Loucy (cell line): ENCODE results near the gene PHRF1.

Experiments used
- H2AFZ ChIP-seq: fragments of 200-600 bp; sonication (generic); 2 replicates; pipeline ENCODE4 v1.6.0; 2016; ENCODE audit warnings: antibody characterized with exemption, mild to moderate bottlenecking, low read length, moderate library complexity
- H3F3A ChIP-seq: fragments of 200-600 bp; 2 replicates; pipeline ENCODE4 v1.6.0; 2016; ENCODE audit warnings: antibody characterized with exemption, low read depth, mild to moderate bottlenecking
- H3K27me3 ChIP-seq: fragments of 200-600 bp; sonication (generic); 2 replicates; pipeline ENCODE4 v1.6.1; 2014; ENCODE audit warnings: low read length, mild to moderate bottlenecking; ENCODE audit not compliant: insufficient read depth, poor library complexity, severe bottlenecking
- H3K36me3 ChIP-seq: fragments of 200-600 bp; sonication (generic); 2 replicates; pipeline ENCODE4 v1.6.1; 2016; ENCODE audit warnings: low read length; ENCODE audit not compliant: insufficient read depth
- H3K4me1 ChIP-seq: fragments of 200-600 bp; sonication (generic); 2 replicates; pipeline ENCODE4 v1.5.1; 2014; ENCODE audit warnings: low read length, mild to moderate bottlenecking; ENCODE audit not compliant: insufficient read depth, poor library complexity, severe bottlenecking
- H3K4me2 ChIP-seq: fragments of 200-600 bp; sonication (generic); 2 replicates; pipeline ENCODE4 v1.6.0; 2014; ENCODE audit warnings: antibody characterized with exemption, low read length, low read depth, mild to moderate bottlenecking; ENCODE audit not compliant: poor library complexity, severe bottlenecking
- H3K4me3 ChIP-seq: fragments of 200-600 bp; sonication (generic); 2 replicates; pipeline ENCODE4 v1.5.1; 2014; ENCODE audit warnings: low read length, mild to moderate bottlenecking, mixed read lengths; ENCODE audit not compliant: poor library complexity, severe bottlenecking
- H3K79me2 ChIP-seq: fragments of 200-600 bp; sonication (generic); 2 replicates; pipeline ENCODE4 v1.6.1; 2014; ENCODE audit warnings: low read length; ENCODE audit not compliant: insufficient read depth
- H3K9ac ChIP-seq: fragments of 200-600 bp; sonication (generic); 2 replicates; pipeline ENCODE4 v1.6.0; 2014; ENCODE audit warnings: mild to moderate bottlenecking, low read depth, low read length, moderate library complexity; ENCODE audit not compliant: poor library complexity, severe bottlenecking
- H3K9me2 ChIP-seq: fragments of 200-600 bp; sonication (generic); replicated peaks from 2 replicates; pipeline ENCODE4 v1.6.1; 2016; ENCODE audit warnings: low read depth, low read length, mixed read lengths
- H3K9me3 ChIP-seq: fragments of 200-600 bp; sonication (generic); 2 replicates; pipeline ENCODE4 v1.6.1; 2014; ENCODE audit warnings: mild to moderate bottlenecking, antibody characterized with exemption, low read length, low read depth; ENCODE audit not compliant: insufficient read depth
- H4K20me1 ChIP-seq: fragments of 200-600 bp; sonication (generic); 2 replicates; pipeline ENCODE4 v1.6.0; 2014; ENCODE audit warnings: antibody characterized with exemption, low read length, mild to moderate bottlenecking; ENCODE audit not compliant: insufficient read depth, poor library complexity, severe bottlenecking
- EZH2phosphoT487 ChIP-seq: fragments of 200-600 bp; IDR thresholded peaks from 2 replicates; pipeline ENCODE4 v1.6.1; 2018; ENCODE audit warnings: antibody characterized with exemption, mild to moderate bottlenecking, moderate library complexity, borderline replicate concordance
- TF ChIP-seq, protein P1 (sequence below): fragments of 200-600 bp; sonication (generic); conservative IDR thresholded peaks from 2 replicates; pipeline ENCODE4 v1.5.1; 2014; ENCODE audit warnings: mild to moderate bottlenecking, antibody characterized with exemption, low read length

Gene PHRF1

DNA sequence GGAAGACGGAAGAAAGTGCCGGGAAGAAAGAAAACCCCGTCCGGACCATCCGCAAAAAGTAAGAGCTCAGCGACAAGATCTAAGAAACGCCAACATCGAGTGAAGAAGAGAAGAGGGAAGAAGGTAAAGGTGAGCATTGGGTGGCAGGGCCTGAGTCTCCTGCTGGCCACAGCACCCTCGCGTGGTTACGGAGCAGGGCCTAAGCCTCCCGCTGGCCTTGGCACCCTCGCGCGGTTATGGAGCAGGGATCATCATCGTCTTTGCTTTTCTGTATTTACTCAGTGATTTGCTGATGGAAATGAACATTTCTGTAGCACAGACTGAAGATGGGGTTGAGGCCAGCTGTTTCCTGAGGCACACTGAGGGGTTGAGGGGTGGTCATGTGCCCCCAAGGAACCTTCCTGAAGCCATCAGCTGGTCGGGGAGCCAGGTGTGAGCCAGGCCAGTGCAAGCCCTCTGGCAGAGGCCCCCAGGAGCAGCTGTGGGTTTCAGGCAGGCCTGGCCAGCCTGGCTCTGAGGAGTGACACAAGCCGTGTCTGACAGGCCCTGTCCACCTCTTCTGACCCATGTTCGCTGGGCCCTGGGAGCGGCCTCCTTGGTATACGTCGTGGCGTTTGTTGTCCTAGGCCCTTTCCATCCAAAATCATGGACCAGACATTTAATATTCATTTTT is 25.4 kb downstream of the PHRF1 start:
- H3K79me2 ChIP-seq: no peaks in the 10 kb centered on the region
- H3K4me1 ChIP-seq: no peaks in the 10 kb centered on the region
- TF ChIP-seq, protein P1, sequence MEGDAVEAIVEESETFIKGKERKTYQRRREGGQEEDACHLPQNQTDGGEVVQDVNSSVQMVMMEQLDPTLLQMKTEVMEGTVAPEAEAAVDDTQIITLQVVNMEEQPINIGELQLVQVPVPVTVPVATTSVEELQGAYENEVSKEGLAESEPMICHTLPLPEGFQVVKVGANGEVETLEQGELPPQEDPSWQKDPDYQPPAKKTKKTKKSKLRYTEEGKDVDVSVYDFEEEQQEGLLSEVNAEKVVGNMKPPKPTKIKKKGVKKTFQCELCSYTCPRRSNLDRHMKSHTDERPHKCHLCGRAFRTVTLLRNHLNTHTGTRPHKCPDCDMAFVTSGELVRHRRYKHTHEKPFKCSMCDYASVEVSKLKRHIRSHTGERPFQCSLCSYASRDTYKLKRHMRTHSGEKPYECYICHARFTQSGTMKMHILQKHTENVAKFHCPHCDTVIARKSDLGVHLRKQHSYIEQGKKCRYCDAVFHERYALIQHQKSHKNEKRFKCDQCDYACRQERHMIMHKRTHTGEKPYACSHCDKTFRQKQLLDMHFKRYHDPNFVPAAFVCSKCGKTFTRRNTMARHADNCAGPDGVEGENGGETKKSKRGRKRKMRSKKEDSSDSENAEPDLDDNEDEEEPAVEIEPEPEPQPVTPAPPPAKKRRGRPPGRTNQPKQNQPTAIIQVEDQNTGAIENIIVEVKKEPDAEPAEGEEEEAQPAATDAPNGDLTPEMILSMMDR: no peak
- no peak for TF ChIP-seq EZH2phosphoT487
- no peak overlapping the region for H3K4me2 ChIP-seq
- no peak overlapping the region for H2AFZ ChIP-seq
- no peaks in the 10 kb centered on the region for H3F3A ChIP-seq
- H3K27me3 ChIP-seq: no peaks in the 10 kb centered on the region
- no peak overlapping the region for H3K4me3 ChIP-seq
- H3K36me3 ChIP-seq: peaks cover 89% of the 10 kb centered on the region; the same call in 1 of the 2 replicates
- no peaks in the 10 kb centered on the region for H4K20me1 ChIP-seq
- no peaks in the 10 kb centered on the region for H3K9me3 ChIP-seq
- H3K9me2 ChIP-seq: no peaks in the 10 kb centered on the region
- H3K9ac ChIP-seq: no peak overlapping the region

DNA sequence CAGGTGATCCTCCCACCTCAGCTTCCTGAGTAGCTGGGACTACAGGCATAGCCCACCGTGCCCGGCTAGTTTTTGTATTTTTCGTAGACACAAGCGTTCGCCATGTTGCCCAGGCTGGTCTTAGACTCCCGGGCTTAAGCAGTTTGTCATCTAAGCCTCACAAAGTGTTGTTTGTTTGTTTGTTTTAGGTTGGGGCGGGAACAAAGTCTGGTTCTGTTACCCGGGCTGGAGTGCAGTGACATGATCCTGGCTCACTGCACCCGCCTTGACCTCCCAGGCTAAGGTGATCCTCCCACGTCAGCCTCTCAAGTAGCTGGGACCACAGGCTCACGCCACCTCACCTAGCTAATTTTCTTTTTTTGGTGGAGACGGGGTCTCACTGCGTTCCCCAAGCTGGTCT is 26.9 kb downstream of the PHRF1 start:
- no peak overlapping the region for H3K4me3 ChIP-seq
- no peaks in the 10 kb centered on the region for H3K9me3 ChIP-seq
- no peaks in the 10 kb centered on the region for H4K20me1 ChIP-seq
- H3K9me2 ChIP-seq: no peaks in the 10 kb centered on the region
- H3K4me2 ChIP-seq: no peak overlapping the region
- H2AFZ ChIP-seq: no peak overlapping the region
- H3K79me2 ChIP-seq: no peaks in the 10 kb centered on the region
- no peak overlapping the region for H3K9ac ChIP-seq
- no peaks in the 10 kb centered on the region for H3F3A ChIP-seq
- TF ChIP-seq EZH2phosphoT487: no peak
- TF ChIP-seq, protein P1: no peak
- no peaks in the 10 kb centered on the region for H3K27me3 ChIP-seq
- no peaks in the 10 kb centered on the region for H3K4me1 ChIP-seq
- peaks cover 91% of the 10 kb centered on the region; the same call in 1 of the 2 replicates for H3K36me3 ChIP-seq

DNA sequence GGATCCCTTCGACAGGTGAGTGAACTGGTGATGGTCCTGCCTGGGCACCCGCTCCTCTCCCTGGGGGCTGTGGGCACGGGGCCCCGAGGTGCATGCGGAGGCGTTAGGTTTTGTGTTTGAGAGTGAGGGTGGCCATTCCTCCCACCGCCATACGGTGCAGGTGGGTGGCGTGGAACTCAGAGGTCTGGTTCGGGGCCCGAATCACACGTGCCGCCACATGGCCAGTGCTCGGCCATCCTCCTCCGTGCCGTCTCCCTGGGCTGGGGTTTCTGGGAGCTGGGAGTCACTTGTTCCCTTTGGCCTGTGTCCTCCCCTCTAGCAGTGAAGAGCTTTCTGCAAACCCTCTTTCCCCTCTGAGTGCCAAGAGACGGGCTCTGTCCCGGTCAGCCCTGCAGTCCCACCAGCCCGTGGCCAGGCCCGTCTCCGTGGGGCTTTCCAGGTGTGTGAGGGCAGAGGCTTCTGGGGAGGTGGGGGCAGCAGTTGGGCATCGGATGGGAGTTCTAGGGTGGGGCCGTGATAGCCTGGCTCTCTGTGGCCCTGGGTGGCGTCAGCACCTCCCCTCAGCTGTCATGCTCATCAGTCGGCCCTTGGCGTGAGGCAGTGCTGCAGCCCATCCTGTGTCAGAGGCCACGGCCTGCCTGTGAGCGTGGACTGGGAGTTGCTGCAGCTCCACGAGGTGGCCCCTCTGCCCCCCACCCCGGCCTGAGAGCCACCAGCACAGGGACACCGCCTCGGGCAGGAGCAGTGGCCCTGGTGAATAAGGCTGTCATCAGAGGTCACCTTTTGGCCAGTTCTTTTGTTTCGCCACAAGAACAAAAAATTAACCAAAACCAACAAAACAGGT is 29.2 kb downstream of the PHRF1 start:
- no peak overlapping the region for H2AFZ ChIP-seq
- no peaks in the 10 kb centered on the region for H3K79me2 ChIP-seq

More for the DNA sequence above, 29.2 kb downstream of the PHRF1 start:
- TF ChIP-seq EZH2phosphoT487: no peak
- H3K9ac ChIP-seq: no peak overlapping the region
- H3K4me1 ChIP-seq: no peaks in the 10 kb centered on the region
- no peaks in the 10 kb centered on the region for H3K27me3 ChIP-seq
- H3K9me3 ChIP-seq: no peaks in the 10 kb centered on the region
- no peak overlapping the region for H3K4me2 ChIP-seq
- no peaks in the 10 kb centered on the region for H3F3A ChIP-seq
- H3K4me3 ChIP-seq: no peak overlapping the region
- H4K20me1 ChIP-seq: no peaks in the 10 kb centered on the region
- no peaks in the 10 kb centered on the region for H3K9me2 ChIP-seq
- peaks cover 94% of the 10 kb centered on the region; the same call in 1 of the 2 replicates for H3K36me3 ChIP-seq
